Mucosa of stomach (tissue), 1 donor: ENCODE measurements around the gene SRMS.

ENCODE experiments used
- H3K27me3 ChIP-seq: one replicate; pipeline ENCODE4 v1.7.0; 2013; ENCODE audit warnings: mild to moderate bottlenecking, low read length; ENCODE audit not compliant: control insufficient read depth, insufficient read depth
- H3K36me3 ChIP-seq: one replicate; pipeline ENCODE4 v1.7.0; 2013; ENCODE audit warnings: low read length; ENCODE audit not compliant: control insufficient read depth, insufficient read depth
- H3K4me1 ChIP-seq: one replicate; pipeline ENCODE4 v1.7.0; 2013; ENCODE audit warnings: mild to moderate bottlenecking, low read length; ENCODE audit not compliant: control insufficient read depth, insufficient read depth
- H3K4me3 ChIP-seq: one replicate; pipeline ENCODE4 v1.7.0; 2013; ENCODE audit warnings: low read length
- H3K9ac ChIP-seq: one replicate; pipeline ENCODE4 v1.7.0; 2013; ENCODE audit warnings: mild to moderate bottlenecking, low read length, moderate library complexity
- H3K9me3 ChIP-seq: one replicate; pipeline ENCODE4 v1.7.0; 2013; ENCODE audit warnings: mild to moderate bottlenecking, low read length, moderate library complexity; ENCODE audit not compliant: control insufficient read depth
- donor health status: Pancreatic carcinoma.

Gene SRMS

DNA sequence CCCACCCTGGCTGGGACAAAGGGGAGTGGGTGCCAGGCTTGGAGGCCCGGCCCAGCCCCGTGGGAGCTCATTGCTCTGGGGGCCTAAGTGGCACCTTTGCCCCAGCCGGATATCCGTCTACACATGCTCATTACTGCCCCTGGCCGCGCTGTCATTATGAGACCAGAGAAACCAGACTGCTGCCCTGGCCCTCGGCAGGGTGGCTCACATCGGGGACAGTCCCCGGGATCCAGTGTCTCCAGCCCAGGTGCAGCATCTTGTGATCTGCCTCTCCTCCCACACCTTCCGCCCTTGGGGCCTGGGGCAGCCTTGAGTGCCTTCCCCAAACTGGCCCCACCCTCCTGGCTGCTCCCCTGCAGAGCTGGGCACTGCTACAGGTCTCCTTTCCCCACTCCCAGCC, 4.9 kb downstream of the SRMS start:
- H3K27me3 ChIP-seq = peaks cover 22% of the 10 kb centered on the region
- H3K9me3 ChIP-seq = no peaks in the 10 kb centered on the region
- no peaks in the 10 kb centered on the region for H3K36me3 ChIP-seq
- H3K9ac ChIP-seq = no peak overlapping the region
- H3K4me1 ChIP-seq = peaks cover 29% of the 10 kb centered on the region
- H3K4me3 ChIP-seq = no peak overlapping the region

DNA sequence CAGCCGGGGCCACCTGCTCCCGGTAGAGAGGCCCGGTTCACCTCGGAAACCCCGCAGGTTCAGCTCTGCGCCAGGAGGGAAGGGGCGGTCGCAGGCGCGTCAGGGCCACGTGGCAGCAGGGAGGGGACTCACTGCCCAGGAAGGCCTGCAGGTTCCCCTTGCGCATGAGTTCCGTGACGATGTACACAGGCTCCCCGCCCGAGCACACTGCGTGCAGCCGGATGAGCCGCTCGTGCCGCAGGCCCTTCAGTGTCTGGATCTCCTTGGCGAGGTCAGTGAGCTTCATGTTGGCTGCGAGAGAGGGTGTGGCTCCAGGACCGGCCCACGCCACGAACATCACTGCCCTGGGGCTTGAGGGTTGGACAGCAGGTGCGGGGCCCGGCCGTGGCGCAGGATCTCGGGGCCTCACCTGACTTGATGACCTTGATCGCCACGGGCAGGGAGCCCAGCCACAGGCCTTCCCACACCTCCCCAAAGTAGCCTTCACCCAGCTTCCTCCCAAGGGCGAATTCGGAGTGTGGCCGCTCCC, 5.5 kb downstream of the SRMS start:
- Histone ChIP-seq H3K4me1 (peaks cover 33% of the 10 kb centered on the region), H3K36me3 (no peaks in the 10 kb centered on the region), H3K9ac (no peak overlapping the region), H3K9me3 (no peaks in the 10 kb centered on the region), H3K27me3 (peaks cover 18% of the 10 kb centered on the region), H3K4me3 (no peak overlapping the region)

DNA sequence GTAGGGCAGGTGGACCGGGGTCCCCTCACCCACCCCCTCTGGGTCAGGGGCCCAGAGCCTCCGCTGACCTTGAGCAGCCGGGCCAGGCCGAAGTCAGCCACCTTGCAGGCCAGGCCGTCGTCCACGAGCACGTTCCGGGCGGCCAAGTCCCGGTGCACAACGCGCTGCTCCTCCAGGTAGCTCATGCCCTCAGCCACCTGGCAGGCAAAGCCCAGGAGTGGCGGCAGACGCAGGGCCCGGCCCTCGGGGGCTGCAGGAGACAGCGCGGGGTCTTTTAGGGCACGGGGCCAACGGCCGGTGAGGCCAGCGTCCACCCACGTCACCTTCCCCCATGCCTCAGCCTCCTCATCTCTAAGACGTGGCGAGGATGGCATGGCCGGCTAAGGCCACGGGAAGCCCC, 6.2 kb downstream of the SRMS start:
- H3K4me1 ChIP-seq = peaks cover 33% of the 10 kb centered on the region
- H3K27me3 ChIP-seq = peaks cover 11% of the 10 kb centered on the region
- no peaks in the 10 kb centered on the region for H3K36me3 ChIP-seq
- no peak overlapping the region for H3K4me3 ChIP-seq
- no peak overlapping the region for H3K9ac ChIP-seq
- no peaks in the 10 kb centered on the region for H3K9me3 ChIP-seq

DNA sequence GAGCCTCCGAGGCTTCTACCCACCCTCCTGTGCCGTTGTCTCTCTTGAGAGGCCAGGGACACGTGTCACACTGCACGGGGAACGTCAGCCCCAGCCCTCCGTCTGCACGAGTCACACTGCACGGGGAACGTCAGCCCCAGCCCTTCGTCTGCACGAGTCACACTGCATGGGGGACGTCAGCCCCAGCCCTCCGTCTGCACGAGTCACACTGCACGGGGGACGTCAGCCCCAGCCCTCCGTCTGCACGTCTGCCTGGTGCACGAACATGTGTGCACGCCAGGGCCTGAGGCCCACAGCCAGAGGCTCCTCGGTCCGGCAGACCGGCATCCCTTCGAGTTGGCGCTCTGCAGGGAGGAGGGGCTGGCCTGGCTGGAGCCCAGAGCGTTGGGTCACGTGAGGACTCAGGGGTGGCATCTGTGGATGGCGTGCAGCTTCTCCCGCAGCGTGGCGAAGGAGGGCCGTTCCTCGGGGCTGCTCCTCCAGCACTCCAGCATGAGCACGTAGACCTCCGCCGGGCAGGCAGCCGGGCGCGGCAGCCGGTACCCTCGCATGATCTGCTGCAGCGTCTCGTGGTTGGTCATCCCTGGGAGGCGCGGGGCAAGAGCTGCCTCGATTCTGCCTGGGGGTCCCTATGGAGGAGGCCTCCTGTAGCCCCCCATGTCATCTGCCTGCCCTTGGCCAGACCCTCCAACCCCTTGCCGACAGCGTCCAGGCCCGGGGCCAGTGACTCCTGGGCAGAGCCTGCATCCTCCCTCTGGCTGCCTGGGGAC, 6.9 kb downstream of the SRMS start:
- no peak overlapping the region for H3K9ac ChIP-seq

DNA sequence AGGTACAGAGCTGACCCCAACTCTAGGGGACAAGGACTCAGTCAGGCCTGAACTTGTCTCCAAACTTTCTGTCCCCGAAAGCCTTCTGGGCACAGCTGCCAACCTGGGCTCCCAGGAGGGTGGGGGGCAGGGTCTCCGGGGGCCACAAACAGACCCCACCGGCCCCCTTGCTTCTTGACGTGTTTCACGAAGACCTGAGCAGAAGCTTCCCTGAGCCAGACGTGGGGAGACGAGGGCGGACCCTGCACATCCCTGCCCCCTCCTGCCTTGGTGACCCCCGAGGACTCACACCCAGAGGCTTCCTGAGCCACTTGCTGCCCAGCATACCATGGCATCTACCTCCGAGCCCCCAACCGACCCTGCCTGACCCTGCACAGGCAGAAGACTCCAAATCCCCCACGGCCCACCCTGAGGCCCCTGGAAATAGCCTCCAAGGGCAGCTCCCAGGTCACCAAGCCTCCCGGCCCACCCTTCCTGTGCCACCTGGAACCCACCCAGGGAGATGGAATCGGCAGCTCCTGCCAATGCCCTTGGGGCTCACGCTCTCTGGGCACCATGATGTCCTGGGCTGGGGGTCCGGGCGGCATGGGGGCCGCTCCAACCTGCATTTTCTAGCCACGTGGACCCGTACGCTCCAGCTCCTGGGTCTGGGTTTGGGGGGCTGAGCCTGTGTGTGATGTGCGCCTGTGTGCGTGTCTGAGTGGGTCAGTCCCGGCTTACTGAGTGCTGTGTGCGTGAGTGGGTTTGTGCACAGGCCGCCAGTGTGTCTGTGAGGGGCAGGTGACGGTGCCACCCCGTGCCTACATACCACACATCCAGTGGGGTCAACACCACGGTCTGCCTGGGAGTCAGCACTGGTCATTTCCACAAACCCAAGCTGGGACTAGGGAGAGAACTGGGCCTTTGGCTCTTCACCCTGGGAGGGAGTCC, 7.8 kb downstream of the SRMS start:
- H3K9ac ChIP-seq = no peak overlapping the region

More for the DNA sequence above, 6.9 kb downstream of the SRMS start:
- Histone ChIP-seq H3K4me1 (peaks cover 28% of the 10 kb centered on the region), H3K4me3 (no peak overlapping the region), H3K36me3 (no peaks in the 10 kb centered on the region), H3K9me3 (no peaks in the 10 kb centered on the region), H3K27me3 (peaks cover 4% of the 10 kb centered on the region)

DNA sequence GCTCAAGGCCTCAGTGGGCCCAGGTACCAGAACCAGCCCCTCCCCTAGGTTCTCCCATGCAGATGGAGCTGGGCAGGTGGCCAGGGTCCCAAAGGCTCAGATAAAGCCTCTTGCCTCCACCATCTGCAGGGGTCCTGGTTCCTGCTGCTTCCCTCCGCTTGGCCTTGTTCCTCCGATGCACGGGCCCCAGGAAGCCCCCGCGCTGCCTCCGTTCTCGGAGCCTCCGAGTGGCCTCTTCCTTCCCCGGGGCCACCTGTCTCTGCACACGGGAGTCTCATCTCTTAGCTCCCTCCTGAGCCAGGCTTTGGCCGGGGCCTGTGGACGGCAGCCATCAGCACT, 8.5 kb downstream of the SRMS start:
- Histone ChIP-seq H3K9me3 (no peaks in the 10 kb centered on the region), H3K27me3 (no peaks in the 10 kb centered on the region), H3K9ac (peak overlapping the region; percentile 15), H3K4me3 (no peak overlapping the region), H3K36me3 (no peaks in the 10 kb centered on the region), H3K4me1 (peaks cover 31% of the 10 kb centered on the region)

More for the DNA sequence above, 7.8 kb downstream of the SRMS start:
- no peaks in the 10 kb centered on the region for H3K9me3 ChIP-seq
- H3K4me3 ChIP-seq = no peak overlapping the region
- H3K4me1 ChIP-seq = peaks cover 27% of the 10 kb centered on the region
- no peaks in the 10 kb centered on the region for H3K27me3 ChIP-seq
- H3K36me3 ChIP-seq = no peaks in the 10 kb centered on the region

DNA sequence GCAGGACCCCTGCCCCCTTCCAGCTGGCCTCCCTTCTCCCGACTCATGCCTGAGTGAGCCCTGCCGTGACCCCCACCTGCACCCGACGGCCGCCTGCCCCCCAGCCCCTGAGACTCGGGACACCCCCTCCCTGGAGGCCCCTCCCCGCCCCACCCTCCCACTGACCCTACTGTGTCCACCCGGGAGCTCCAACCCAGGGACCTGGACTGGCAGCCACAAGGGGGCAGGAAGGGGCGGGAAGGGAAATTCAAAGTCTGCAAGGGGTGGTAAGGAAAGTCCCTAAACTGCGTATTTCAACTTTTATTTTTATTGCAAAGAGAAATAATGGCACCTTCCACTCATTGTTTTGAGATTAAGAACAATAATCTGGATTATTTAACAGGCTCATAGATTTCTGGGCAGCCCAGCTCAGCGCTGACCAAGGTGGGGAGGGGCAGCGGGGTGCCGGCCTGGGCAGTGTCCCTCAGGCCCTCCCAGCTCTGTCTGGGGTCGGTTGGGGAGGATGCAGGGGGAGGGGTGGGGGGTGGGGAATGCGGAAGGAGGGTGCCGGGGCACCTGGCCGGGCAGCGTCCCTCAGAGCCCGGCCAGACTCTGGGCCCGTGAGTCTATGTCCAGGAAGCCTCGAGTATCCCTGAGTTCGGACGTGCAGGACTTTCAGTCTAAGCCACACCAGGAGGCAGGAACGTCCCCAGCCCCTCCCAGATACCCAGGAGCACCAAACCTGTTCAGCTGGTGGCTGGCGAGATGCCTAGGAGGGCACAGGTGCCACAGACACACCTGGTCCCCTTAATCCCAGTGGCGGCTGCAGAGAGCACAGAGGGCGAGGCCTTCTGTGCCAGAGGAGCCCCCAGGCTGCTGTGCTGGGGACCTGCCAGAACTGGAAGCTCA, 9.1 kb downstream of the SRMS start:
- Histone ChIP-seq H3K27me3 (no peaks in the 10 kb centered on the region), H3K36me3 (no peaks in the 10 kb centered on the region), H3K9ac (peak overlapping the region; percentile 92), H3K4me3 (no peak overlapping the region), H3K4me1 (peaks cover 37% of the 10 kb centered on the region), H3K9me3 (no peaks in the 10 kb centered on the region)

DNA sequence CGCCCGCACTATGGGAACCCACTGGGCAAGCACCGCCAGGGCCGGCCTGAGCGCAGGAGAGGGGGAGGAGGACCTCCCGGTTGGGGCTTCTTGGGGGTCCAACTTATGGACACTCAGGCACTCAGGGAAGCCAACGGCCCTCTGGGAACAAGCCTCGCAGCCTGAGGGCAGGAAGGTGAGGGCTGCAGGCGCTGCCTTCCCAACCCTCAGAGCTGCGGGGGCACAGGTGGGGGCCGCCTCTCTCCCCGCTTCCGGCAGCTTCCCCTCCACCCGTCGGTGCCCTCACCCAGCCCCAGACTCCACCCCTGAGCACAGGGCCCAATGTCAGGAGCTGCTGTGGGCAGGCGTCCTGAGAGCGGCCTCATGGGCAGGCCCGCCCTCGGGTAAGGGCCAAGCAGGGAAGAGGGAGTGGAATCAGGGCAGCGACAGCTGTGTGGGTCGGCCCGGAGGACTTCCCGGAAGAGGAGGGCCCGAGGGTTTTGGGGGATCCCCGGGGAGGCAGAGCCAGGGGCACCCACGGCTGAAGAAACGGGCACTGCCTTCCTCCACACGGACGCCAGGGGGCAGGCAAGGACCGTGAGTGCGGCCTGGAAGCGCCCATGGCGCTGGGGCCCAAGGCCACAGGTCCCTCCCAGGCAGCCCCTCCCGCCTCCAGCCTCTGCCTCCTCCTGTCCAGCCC, 9.9 kb downstream of the SRMS start:
- Histone ChIP-seq H3K4me1 (peaks cover 40% of the 10 kb centered on the region), H3K27me3 (no peaks in the 10 kb centered on the region), H3K4me3 (peak overlapping the region; percentile 87), H3K9me3 (no peaks in the 10 kb centered on the region), H3K36me3 (no peaks in the 10 kb centered on the region), H3K9ac (peak overlapping the region; percentile 92)

DNA sequence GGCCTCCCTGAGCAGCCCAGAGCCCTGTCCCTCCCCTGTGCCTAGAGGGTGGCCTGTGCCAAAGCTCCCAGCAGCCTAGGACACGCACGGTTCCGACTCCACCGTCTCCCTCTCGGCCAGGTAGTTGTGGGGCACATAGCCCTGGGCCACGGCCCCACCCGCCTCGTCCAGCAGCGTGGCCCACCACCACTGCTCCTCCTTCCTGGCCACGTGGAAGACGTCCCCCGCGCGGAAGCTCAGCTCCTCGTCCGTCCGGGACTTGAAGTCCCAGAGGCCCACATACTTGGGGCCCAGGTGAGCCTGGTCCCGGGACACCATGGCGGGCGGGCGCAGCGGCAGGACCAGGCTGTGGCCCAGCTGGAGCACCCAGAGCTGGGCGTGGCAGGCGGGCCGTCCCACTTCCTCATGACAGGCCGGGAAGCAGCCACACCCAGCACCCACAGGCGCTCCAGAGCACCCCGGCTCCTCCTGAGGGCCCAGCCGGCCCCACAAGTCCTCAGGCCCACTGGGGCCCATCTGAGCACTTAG, 10.5 kb downstream of the SRMS start, which contains the start of gene PTK6:
Gene PTK6 (minus strand): TSS at position 380 of the 528 bp plus-strand sequence. CDS start 62 bp downstream, at position 318.
- Histone ChIP-seq H3K9ac (peak within 1 kb of the TSS; percentile 92), H3K27me3 (no peaks in the 10 kb centered on the region), H3K36me3 (no peaks in the 10 kb centered on the region), H3K4me3 (peak within 1 kb of the TSS; percentile 87), H3K4me1 (peaks cover 44% of the 10 kb centered on the region), H3K9me3 (no peaks in the 10 kb centered on the region)

DNA sequence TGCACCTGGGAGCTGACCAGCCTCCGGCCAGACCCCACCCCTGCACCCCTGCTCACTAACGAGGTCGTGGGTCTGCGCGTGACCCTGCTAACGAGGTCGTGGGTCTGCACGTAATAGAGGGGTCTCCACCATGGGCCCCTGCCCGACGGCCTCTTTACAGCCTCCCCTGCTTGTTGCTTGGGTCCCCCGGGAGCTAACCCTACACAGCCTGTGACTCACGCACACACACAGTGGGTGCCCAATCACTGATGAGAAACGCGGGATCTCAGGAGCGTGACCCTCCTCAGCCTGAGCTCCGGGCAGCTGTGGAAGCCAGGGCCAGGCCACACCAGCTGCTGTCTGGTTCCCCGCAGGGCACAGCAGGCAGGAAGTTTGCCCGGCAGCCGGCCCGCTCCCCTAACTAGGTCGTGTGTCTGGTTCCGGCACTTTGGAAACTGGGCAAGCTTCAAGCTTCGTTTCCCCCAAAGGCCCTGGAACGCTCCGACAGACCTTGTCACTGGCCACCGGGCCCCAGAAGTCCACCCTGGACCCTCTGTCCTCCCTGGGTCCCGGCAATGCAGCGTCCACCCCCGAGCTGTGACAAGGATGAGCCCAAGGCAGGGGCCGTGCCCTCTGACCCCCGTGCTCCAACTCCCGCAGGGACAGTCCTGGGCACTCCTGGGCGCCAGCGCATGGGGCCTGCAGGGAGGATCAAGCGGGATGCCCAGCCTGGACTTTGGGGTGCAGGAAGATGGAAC, 11.1 kb downstream of the SRMS start:
- H3K36me3 ChIP-seq = no peaks in the 10 kb centered on the region
- peak overlapping the region; percentile 87 for H3K4me3 ChIP-seq
- no peaks in the 10 kb centered on the region for H3K9me3 ChIP-seq
- peak overlapping the region; percentile 92 for H3K9ac ChIP-seq
- H3K4me1 ChIP-seq = peaks cover 49% of the 10 kb centered on the region
- H3K27me3 ChIP-seq = no peaks in the 10 kb centered on the region
